Upper lobe of left lung (tissue), 4 donors: ENCODE results near the gene PITPNM3.

Experiments
- CTCF ChIP-seq, 6 experiments: fragments of 450-650 bp in 4 of 6; fragments of 200-600 bp in 2 of 6; sonication (generic) in 2 of 6; IDR thresholded peaks; one replicate each; pipeline ENCODE4 v1.5.1; 2016 to 2019; ENCODE audit warnings: antibody characterized with exemption in 6 of 6
- POLR2A ChIP-seq, 4 donors: fragments of 450-650 bp; IDR thresholded peaks; one replicate each; pipeline ENCODE4 v1.5.1; 2016 to 2017; ENCODE audit warnings: antibody characterized with exemption in 4 of 4, mild to moderate bottlenecking in 2 of 4
- POLR2AphosphoS5 ChIP-seq, 2 donors: sonication (generic); formaldehyde crosslinking; IDR thresholded peaks; one replicate each; pipeline ENCODE4 v1.5.1; 2017; ENCODE audit warnings: antibody characterized with exemption in 2 of 2

DNA sequence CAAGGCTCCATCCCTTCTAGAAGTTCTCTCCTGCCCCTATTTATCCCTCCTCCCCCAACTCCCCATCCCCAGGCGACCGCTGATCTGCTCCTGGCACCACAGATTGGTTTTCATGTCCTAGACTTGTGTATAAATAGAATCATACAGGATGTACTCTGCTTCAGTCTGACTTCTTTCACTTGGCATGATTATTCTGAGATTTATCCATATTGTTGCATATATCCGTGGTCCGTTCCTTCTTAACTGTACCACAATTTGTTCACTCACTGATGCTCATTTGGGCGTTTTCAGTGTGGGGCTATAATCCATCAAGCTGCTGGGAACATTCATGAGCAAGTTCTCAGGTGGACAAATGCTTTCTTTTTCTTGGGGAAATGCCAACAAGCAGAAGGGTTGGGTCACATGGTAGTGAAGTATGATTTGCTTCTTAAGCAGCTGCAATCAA, 23.9 kb downstream of the PITPNM3 start:
- TF ChIP-seq CTCF (IDR thresholded peaks at IDR 0.05) = no peak
- no peak for TF ChIP-seq POLR2AphosphoS5 (IDR thresholded peaks at IDR 0.05)
- no peak for TF ChIP-seq POLR2A (IDR thresholded peaks at IDR 0.05)
